GM12878 (cell line): ENCODE measurements around the gene TSR1. TPM values are rescaled to one million over a fixed set of nuclear protein-coding genes. Genes with fewer than 3 reads are reported as not detected.

ENCODE experiments used
- ATAC-seq: fragments of 200-7000 bp; cut with Tn5 transposase; 3 replicates; pipeline ENCODE4 v1.9.1; 2020; ENCODE audit warnings: mild to moderate bottlenecking, moderate library complexity
- BruUV-seq: library from RNA; stranded (reverse); fragments of 400-500 nt; replicated peaks from 2 replicates; lab custom pipeline; 2021; lab: Mats Ljungman, UMichigan
- CTCF ChIA-PET: fragments of 300-600 bp; sonication (Branson Sonifier 250); formaldehyde crosslinking; extraction: SDS; loops from one replicate; lab custom pipeline; 2021; ENCODE audit warnings: inconsistent platforms; lab: Yijun Ruan, JAX
- POLR2A ChIA-PET: fragments of 350-600 bp; formaldehyde crosslinking; extraction: SDS; loops from one replicate; lab custom pipeline; 2021; ENCODE audit warnings: inconsistent platforms; lab: Charles Lee
- RAD21 ChIA-PET: fragments of 300-600 bp; sonication (Branson Sonifier 250); formaldehyde crosslinking; loops from one replicate; lab custom pipeline; 2023; ENCODE audit warnings: antibody characterized with exemption; ENCODE audit not compliant: unreplicated experiment; lab: Charles Lee
- SMC1A ChIA-PET: fragments of 300-600 bp; sonication (Branson Sonifier 250); formaldehyde crosslinking; loops from one replicate; lab custom pipeline; 2023; ENCODE audit not compliant: unreplicated experiment, uncharacterized antibody; lab: Charles Lee
- DNase-seq: peaks from one replicate; pipeline ENCODE4 v3.0.0-alpha.2; 2011; ENCODE audit warnings: low read depth, low spot score
- FAIRE-seq: peaks from 3 replicates; lab custom pipeline; 2011; peaks lifted over from hg19 to GRCh38; lab: Jason Lieb, UNC
- H2AFZ ChIP-seq: 2 replicates; pipeline ENCODE4 v1.6.0; 2011; ENCODE audit warnings: low read depth, low read length, control low read depth; ENCODE audit not compliant: control insufficient read depth
- H3K27ac ChIP-seq: 2 replicates; pipeline ENCODE4 v1.5.1; 2011; ENCODE audit warnings: control low read depth; ENCODE audit not compliant: control insufficient read depth, insufficient read depth
- H3K27me3 ChIP-seq, 2 experiments: replicated peaks in 1 of 2; 2 replicates each; pipeline versions ENCODE4 v1.6.0 to v1.6.1; 2011; ENCODE audit warnings: low read length in 1 of 2; ENCODE audit not compliant: control insufficient read depth in 2 of 2, insufficient read depth in 2 of 2
- H3K36me3 ChIP-seq, 2 experiments: 2 replicates each; pipeline ENCODE4 v1.5.1; 2011; ENCODE audit warnings: low read length in 1 of 2; ENCODE audit not compliant: control insufficient read depth in 2 of 2, insufficient read depth in 2 of 2
- H3K4me1 ChIP-seq: 2 replicates; pipeline ENCODE4 v1.6.1; 2011; ENCODE audit warnings: mild to moderate bottlenecking, low read length, moderate library complexity, mixed read lengths; ENCODE audit not compliant: control insufficient read depth, insufficient read depth
- H3K4me2 ChIP-seq: 2 replicates; pipeline ENCODE4 v1.6.0; 2011; ENCODE audit warnings: control low read depth; ENCODE audit not compliant: control insufficient read depth, insufficient read depth
- H3K4me3 ChIP-seq: fragments of 200-600 bp; sonication (generic); 2 replicates; pipeline ENCODE4 v1.5.1; 2016
- H3K79me2 ChIP-seq: 2 replicates; pipeline ENCODE4 v1.6.0; 2011; ENCODE audit warnings: low read length; ENCODE audit not compliant: control insufficient read depth, insufficient read depth
- H3K9ac ChIP-seq: 2 replicates; pipeline ENCODE4 v1.8.0; 2011; ENCODE audit warnings: low read length, control low read depth, mixed read lengths; ENCODE audit not compliant: control insufficient read depth, insufficient read depth
- H3K9me3 ChIP-seq: replicated peaks from 3 replicates; pipeline ENCODE4 v1.5.1; 2011; ENCODE audit warnings: mild to moderate bottlenecking, low read length; ENCODE audit not compliant: control insufficient read depth, insufficient read depth
- H4K20me1 ChIP-seq: 2 replicates; pipeline ENCODE4 v1.6.0; 2011; ENCODE audit not compliant: control insufficient read depth, insufficient read depth
- CBX3 ChIP-seq: fragments of 200-600 bp; sonication (generic); IDR thresholded peaks from 2 replicates; pipeline ENCODE4 v1.6.1; 2016; ENCODE audit warnings: low read depth, borderline replicate concordance
- HDAC2 ChIP-seq: fragments of 200-600 bp; sonication (generic); IDR thresholded peaks from 2 replicates; pipeline ENCODE4 v1.6.1; 2017
- HDGF ChIP-seq: fragments of 450-650 bp; IDR thresholded peaks from 2 replicates; pipeline ENCODE4 v1.6.1; 2016; ENCODE audit warnings: antibody characterized with exemption
- IKZF1 ChIP-seq: fragments of 450-650 bp; conservative IDR thresholded peaks from 2 replicates; pipeline ENCODE4 v1.6.1; 2017; ENCODE audit warnings: antibody characterized with exemption, mild to moderate bottlenecking
- LARP7 ChIP-seq: fragments of 450-650 bp; IDR thresholded peaks from 2 replicates; pipeline ENCODE4 v1.6.1; 2017; ENCODE audit warnings: mild to moderate bottlenecking
- POLR2A ChIP-seq: IDR thresholded peaks from 2 replicates; pipeline ENCODE4 v1.6.1; 2011; ENCODE audit warnings: low read depth, mild to moderate bottlenecking, low read length
- SIX5 ChIP-seq: IDR thresholded peaks from 2 replicates; pipeline ENCODE4 v1.6.1; 2011; ENCODE audit warnings: mild to moderate bottlenecking, low read depth, low read length, moderate library complexity; ENCODE audit not compliant: severe bottlenecking
- SUPT20H ChIP-seq: IDR thresholded peaks from 2 replicates; pipeline ENCODE4 v1.6.1; 2011; ENCODE audit warnings: low read depth, mild to moderate bottlenecking, low read length, moderate library complexity, borderline replicate concordance; ENCODE audit not compliant: control insufficient read depth
- SUZ12 ChIP-seq: fragments of 200-600 bp; sonication (generic); IDR thresholded peaks from one replicate; pipeline ENCODE4 v1.6.1; 2018; ENCODE audit warnings: antibody characterized with exemption, mild to moderate bottlenecking; ENCODE audit not compliant: unreplicated experiment
- TAF1 ChIP-seq: IDR thresholded peaks from 2 replicates; pipeline ENCODE4 v1.6.1; 2011; ENCODE audit warnings: mild to moderate bottlenecking, low read depth, low read length, borderline replicate concordance
- TCF7 ChIP-seq: IDR thresholded peaks from 2 replicates; pipeline ENCODE4 v1.6.1; 2014; ENCODE audit warnings: antibody characterized with exemption, borderline replicate concordance
- ZNF622 ChIP-seq: fragments of 450-650 bp; IDR thresholded peaks from 2 replicates; pipeline ENCODE4 v1.6.1; 2017; ENCODE audit warnings: mild to moderate bottlenecking, inconsistent platforms
- ZZZ3 ChIP-seq: IDR thresholded peaks from 2 replicates; pipeline ENCODE4 v1.6.1; 2011; ENCODE audit warnings: low read depth; ENCODE audit not compliant: control insufficient read depth, insufficient read length
- WGBS: methylation state at CpG from one replicate; pipeline ENCODE4 v1.1.6; 2016; ENCODE audit warnings: low lambda C conversion rate; ENCODE audit not compliant: insufficient replicate concordance, insufficient coverage; ENCODE audit errors: missing lambda C conversion rate; 5-methylcytosine and 5-hydroxymethylcytosine counted together
- in situ Hi-C: fragments of 300-500 bp; cut with MboI; formaldehyde crosslinking; loops from 9 replicates; pipeline ENCODE4 v1.14.3; 2018; ENCODE audit warnings: mixed read lengths
- intact Hi-C: fragments of 100-400 bp; cut with micrococcal nuclease; formaldehyde crosslinking; loops from one replicate; pipeline ENCODE4 v1.14.2; 2022; ENCODE audit not compliant: unreplicated experiment
- polyA plus RNA-seq, 11 experiments: library from polyadenylated mRNA; depleted of rRNA in 4 of 11; unstranded in 6 of 11; stranded (reverse) in 5 of 11; fragments of >200 nt; fragmentation: Nextera tagmentation in 4 of 11; fragmentation: Illumina TruSeq in 1 of 11; extraction: Ambion mirVana in 4 of 11; extraction: Trizol in 1 of 11; gene quantifications; 1 replicate in 1 of 11; 2 replicates in 10 of 11; pipeline versions ENCODE4 v1.2.1 to v1.2.3, GENCODE V29; 2011 to 2016; ENCODE audit warnings: inconsistent platforms in 2 of 11, missing spikeins in 2 of 11, low read depth in 1 of 11
- total RNA-seq, 4 experiments: library from RNA; depleted of rRNA in 3 of 4; stranded (reverse); fragments of >200 nt in 3 of 4; fragmentation: Illumina TruSeq in 1 of 4; extraction: Trizol in 1 of 4; gene quantifications; 2 replicates each; pipeline versions ENCODE4 v1.2.1 to v1.2.3, GENCODE V29; 2013 to 2021
- TF ChIP-seq, protein P1 (sequence below): IDR thresholded peaks from 2 replicates; pipeline ENCODE4 v1.6.1; 2012; ENCODE audit warnings: mild to moderate bottlenecking, low read depth, low read length
- TF ChIP-seq, protein P2 (sequence below): IDR thresholded peaks from 2 replicates; pipeline ENCODE4 v1.6.1; 2012; ENCODE audit warnings: low read depth, low read length, improper control_type of control experiment

The TSR1 gene
- total and polyA plus RNA-seq, 10 of the 15 experiments (the other 5 are each of a cell fraction or from before 2014, with no cell fraction given) = 14.7 to 100 (median 46.9) TPM

DNA sequence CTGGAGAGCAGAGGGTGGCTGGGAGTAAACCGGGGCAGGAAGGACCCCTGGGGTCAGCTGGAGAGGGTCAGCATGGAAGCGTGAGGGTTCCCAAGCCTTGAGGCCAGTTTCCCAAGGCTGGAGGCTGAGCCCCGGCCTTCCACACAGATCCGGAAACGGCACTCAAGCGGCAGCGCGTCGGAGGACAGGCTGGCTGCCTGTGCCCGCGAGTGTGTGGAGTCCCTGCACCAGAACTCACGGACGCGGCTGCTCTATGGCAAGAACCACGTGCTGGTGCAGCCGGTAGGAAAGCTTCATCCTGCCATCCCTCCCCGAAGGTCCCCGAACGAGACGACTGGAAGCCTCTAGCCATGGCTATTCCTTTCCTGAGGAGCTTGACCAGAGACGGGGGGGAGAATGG is 27.1 kb upstream of the TSR1 start (continued):
- TF ChIP-seq, protein P1, sequence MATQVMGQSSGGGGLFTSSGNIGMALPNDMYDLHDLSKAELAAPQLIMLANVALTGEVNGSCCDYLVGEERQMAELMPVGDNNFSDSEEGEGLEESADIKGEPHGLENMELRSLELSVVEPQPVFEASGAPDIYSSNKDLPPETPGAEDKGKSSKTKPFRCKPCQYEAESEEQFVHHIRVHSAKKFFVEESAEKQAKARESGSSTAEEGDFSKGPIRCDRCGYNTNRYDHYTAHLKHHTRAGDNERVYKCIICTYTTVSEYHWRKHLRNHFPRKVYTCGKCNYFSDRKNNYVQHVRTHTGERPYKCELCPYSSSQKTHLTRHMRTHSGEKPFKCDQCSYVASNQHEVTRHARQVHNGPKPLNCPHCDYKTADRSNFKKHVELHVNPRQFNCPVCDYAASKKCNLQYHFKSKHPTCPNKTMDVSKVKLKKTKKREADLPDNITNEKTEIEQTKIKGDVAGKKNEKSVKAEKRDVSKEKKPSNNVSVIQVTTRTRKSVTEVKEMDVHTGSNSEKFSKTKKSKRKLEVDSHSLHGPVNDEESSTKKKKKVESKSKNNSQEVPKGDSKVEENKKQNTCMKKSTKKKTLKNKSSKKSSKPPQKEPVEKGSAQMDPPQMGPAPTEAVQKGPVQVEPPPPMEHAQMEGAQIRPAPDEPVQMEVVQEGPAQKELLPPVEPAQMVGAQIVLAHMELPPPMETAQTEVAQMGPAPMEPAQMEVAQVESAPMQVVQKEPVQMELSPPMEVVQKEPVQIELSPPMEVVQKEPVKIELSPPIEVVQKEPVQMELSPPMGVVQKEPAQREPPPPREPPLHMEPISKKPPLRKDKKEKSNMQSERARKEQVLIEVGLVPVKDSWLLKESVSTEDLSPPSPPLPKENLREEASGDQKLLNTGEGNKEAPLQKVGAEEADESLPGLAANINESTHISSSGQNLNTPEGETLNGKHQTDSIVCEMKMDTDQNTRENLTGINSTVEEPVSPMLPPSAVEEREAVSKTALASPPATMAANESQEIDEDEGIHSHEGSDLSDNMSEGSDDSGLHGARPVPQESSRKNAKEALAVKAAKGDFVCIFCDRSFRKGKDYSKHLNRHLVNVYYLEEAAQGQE = no peak

DNA sequence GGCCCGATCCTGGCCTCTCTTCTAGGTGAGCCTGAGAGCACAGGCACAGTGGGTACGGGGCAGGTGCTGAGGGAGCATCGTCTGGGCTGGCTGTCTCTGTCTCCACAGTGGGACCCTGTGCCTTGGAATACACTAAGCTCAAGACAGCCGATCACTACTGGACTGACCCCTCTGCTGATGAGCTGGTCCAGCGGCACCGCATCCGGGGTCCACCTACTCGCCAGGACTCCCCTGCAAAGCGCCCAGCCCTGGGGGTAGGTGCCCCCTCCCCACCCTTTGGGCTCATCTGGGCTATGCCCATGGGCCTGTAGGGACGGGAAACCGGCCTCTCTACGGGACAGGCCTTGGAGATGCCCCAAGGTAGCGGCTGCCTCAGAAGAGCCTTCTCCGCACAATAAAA is 26.6 kb upstream of the TSR1 start:
- CTCF ChIA-PET = interaction anchor here (1.0 kb wide), 1 partner anchor 10 kb away, joined by 3 read pairs; no protein-coding TSS in a partner anchor
- Histone ChIP-seq H3K36me3 (no peaks in the 10 kb centered on the region; a peak in 3 of 4 replicates), H3K4me3 (no peak overlapping the region), H3K27me3 (no peaks in the 10 kb centered on the region), H3K79me2 (no peaks in the 10 kb centered on the region), H3K4me1 (no peaks in the 10 kb centered on the region), H3K4me2 (no peak overlapping the region), H2AFZ (no peak overlapping the region), H4K20me1 (no peaks in the 10 kb centered on the region), H3K27ac (no peak overlapping the region), H3K9ac (no peak overlapping the region), H3K9me3 (no peaks in the 10 kb centered on the region)
- no TSS peak for BruUV-seq
- 95% methylated on average over 14 of the region's 14 CpGs for WGBS
- no peak for ATAC-seq
- no peak for FAIRE-seq
- in situ Hi-C loops (no loop called here), intact Hi-C loops (no loop called here)
- POLR2A ChIA-PET = interaction anchor here (0.6 kb wide), 1 partner anchor 35 kb away, joined by 6 read pairs; no protein-coding TSS in a partner anchor
- SMC1A ChIA-PET = interaction anchor here (1.2 kb wide), 1 partner anchor 19 kb away, joined by 3 read pairs; no protein-coding TSS in a partner anchor
- no peak for DNase-seq
- RAD21 ChIA-PET = no interaction called here
- TF ChIP-seq ZNF622 (no peak), SUZ12 (no peak), SUPT20H (no peak), TCF7 (no peak), IKZF1 (no peak), HDGF (no peak), TAF1 (no peak), POLR2A (no peak), HDAC2 (no peak), LARP7 (no peak), CBX3 (no peak), SIX5 (no peak), ZZZ3 (no peak)
- TF ChIP-seq, protein P1 = no peak
- TF ChIP-seq, protein P2, sequence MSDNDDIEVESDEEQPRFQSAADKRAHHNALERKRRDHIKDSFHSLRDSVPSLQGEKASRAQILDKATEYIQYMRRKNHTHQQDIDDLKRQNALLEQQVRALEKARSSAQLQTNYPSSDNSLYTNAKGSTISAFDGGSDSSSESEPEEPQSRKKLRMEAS = no peak
